HG03066 (cell line): ENCODE measurements around the gene SCN4A.

ENCODE experiments used
- ATAC-seq: cut with Tn5 transposase; IDR thresholded peaks from one replicate; pipeline ENCODE4 v1.9.1; 2021; ENCODE audit warnings: low read depth; ENCODE audit not compliant: unreplicated experiment

The SCN4A gene

DNA sequence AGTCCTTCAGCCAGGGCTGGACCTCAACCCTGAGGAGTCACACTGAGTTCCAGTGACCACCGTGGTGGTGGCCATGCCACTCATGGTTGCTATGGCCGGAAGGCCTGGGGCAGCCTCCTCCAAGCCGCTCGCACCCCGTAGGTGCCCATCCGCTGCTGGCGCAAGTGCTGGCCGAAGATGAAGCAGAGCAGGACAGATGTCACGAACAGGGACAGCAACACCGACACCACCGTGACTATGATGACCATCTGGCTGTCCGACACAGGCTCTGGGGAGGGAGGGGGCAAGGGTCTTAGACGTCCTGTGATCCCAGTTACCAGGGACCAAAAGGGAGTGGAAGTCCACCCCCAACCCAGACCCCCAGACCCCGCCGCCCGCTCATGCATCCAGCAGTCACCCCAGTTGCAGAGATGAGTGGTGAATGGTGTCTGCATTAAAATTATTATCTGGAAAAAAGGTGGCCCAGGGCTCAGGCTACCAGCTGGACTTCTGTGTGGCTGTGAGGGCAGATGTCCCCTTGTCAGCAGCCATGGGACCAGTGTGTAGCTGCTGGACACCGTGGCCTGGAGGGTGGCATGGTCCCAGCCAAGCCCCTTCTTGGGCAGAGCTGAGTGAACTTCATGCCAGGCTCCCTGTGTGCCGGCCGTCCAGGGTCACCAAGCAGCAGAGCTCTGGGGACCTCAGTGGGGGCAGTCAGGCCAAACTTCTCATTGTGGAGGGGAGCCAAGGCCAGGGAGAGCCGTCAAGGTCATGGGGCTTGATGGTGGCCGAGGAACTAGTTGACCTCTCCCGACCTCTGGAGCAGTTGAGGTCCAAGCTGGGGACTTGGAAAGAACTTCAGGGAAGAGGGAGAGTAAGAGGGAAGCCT is 30.2 kb upstream of the SCN4A start:
- no peak for ATAC-seq

DNA sequence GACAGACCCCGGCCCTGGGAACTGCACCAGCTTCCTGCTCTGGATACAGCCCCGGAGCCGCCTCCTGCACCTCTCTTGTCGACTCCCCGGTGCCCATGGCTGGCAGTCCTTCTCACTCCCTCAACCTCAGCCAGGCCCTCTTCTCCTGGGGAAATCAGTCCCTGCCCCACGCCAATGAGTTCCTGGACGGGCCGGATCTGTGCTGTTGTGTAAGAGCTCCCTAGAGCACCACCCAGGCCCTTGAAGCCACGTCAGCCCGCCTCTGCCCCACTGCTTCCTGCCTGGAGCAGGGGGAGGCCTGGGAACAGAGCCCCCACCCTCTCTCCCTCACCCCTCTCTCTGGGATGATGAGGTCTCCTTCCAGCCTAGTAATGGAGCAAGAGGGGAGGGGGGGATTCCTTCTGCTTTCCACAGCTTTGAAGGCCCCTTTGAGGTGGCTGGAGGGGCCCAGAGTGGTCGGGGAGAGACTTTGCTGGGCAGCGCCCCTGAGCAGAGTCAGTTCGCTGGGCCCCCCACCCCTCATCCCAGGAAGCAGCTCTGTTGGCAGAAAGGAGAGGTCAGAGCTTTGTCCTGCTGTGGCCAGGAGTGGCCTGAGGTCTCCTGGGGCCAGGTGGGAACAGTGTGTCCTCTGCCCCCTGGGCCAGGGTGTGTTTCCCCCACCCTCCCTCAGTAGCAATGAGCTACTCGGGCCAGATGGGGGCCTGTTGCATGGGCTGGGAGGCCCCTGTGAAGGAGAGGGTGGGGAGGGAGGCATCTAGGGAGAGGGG is 29.2 kb upstream of the SCN4A start:
- ATAC-seq = no peak

DNA sequence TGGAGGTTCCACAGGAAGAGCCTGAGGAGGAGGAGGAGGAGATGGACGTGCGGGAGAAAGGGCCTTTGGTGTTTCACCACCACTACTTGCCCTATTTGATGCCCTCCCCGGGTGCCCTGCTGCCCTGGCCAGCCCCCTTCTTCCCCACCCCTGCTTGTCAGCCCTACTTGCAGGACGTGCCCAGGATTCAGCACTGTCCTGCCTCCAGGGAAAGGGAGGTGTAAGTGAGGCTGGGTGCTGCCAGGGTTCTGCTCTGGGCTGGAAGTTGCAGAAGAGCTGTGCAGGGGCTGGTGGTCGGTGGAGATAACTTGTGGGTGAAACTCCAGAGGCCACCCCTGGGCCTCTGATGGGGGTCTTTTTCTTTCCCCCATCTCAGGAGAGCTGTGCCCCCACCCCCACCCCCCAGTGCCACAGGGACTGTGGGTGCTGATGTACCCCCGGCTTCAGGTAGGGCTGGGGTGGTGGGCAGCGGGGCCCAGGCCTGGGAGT is 28.4 kb upstream of the SCN4A start:
- ATAC-seq = no peak

DNA sequence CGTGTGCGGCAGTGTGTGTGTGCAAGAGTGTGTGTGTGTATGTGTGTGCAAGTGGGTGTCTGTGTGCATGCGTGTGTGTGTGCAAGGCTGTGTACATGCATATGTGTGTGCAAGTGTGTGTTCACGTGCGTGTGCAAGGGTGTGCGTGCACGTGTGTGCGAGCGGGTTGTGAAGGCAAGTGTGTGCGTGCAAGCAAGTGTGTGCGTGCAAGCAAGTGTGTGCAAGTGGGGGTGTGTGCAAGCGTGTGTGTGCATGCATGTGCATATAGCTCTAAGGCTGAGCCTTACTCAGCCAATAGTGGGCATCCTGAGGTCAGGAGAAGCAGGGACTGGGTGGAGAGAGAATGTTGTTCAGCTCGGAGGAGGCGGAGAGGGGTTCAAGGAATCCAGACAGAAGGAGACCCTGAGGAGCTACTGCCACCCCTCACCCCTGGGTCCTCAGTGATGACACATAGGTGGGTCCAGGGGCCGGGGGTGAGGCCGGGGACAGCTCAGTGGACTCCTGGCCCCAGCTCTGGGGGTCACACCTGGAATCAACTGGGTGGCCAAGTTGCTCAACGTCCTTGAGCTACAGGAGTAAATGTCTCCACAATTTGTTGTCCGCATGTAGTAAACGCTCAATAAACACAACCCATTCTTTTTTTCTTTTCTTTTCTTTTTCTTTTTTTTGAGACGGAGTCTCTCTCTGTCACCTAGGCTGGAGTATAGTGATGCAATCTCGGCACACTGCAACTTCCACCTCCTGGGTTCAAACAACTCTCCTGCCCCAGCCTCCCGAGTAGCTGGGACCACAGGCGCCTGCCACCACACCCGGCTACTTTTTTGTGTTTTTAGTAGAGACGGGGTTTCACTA is 27.2 kb upstream of the SCN4A start:
- no peak for ATAC-seq

DNA sequence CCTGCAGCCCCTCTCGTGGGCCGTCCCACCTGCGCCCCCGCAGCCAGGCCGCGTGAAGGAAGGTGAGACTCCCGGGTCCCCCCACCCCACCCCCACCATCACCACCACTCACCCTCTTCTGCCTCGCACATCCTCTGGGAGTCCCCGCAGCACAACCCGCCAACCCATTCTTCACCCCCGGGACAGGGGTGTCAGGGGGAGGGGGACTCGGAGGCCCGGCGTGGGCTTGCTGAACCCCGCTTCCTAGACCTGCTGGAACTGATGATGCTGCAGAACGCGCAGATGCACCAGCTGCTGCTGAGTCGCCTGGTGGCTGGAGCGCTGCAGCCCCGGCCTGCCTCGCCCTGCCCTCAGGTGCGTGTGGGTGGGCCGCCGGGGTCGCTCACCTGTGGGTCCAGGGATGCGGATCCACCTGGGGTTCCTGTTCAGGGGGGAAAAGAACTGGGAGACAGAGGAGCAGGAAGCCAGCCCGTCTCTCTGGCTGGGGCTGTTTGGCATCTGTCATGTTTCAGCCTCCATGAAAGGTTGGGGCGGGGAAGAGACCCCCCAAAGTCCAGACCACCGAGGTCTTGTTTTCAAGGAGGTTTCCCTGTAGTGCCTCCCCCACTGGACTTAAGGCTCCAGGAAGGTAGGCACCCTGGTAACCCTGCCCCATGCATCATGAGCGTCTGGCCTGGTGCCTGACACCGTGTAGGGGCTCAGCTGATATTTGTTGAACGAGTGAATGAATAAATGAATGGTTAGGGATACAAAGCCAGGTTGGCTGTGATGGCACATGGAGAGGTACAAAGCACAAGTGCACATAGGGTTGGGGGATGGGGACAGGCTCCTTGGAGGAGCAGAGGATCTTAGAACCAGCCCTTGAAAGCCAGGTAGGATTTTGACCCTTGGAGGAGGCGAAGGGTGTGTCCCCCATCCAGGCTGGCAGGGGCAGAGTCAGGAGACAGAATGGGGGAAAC is 26.3 kb upstream of the SCN4A start:
- no peak for ATAC-seq

DNA sequence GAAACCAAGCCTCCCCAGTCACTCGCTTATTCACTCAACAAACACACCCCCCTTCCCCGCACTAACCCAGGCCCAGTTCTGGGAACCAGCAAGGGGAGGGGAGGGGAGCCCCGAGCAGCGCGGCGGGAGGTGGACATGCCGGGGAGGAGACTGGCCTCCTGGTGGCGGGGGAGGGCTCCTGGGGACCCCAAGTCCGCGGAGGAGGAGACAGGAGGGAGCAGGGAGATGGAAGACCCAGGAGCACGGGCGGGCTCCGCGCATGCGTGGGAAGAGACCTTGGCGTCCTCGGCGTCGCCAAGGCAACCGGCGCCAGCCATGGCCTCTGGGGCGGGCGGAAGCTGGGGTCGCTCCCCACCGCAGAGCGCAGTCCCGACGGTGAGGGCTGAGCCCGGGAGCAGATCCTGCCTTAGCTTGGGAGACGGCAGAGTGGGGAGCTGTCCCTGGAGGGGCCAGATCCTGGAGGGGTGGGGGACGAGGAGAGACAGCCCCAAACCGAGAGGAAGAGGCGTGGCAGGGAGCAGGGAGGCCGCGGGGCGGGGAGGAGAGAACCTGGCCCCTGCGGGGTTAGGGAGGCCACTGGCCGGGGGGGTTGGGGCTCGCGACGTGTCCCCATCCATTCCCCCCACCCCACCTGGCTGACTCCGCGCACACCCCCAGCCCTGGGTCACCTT is 25.5 kb upstream of the SCN4A start, which contains the start of gene PRR29:
Gene PRR29 (plus strand): TSS at position 302 of the 671 bp plus-strand sequence. CDS start 14 bp downstream, at position 316.
- ATAC-seq = no peak

DNA sequence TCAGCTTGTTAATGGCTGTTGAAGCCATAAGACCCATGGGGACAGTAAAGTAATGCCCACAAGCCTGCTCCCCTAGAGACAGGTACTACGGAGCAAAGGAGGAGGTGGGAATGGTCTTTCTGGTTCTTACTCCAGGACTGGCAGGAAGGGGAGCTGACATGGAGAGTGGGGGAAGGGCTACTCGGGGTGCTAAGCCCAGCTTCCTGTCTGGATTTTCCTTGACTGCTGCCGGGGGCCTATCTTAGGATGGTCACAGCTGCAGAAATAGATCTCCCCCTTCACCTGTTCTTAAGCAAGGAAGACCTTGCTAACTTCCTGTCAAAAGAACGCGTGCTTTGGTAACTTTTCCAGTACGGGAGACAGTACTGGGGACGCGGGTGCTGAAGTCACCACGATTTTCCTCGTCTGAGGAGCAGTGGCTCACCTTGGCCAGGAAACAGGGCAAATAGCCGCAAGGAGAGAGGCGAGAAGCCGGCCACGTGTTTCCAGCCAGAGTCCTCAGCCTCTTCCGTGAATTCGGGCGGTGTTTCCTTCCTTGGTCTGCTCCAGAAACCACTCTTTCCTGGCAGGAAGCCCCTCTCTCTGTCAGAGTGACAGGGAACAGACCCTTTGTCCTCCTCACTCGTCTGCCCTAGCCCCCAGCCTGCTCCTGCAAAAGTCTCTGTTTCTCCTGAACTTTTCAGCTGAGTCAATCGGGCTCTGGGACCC is 24.8 kb upstream of the SCN4A start:
- no peak for ATAC-seq

DNA sequence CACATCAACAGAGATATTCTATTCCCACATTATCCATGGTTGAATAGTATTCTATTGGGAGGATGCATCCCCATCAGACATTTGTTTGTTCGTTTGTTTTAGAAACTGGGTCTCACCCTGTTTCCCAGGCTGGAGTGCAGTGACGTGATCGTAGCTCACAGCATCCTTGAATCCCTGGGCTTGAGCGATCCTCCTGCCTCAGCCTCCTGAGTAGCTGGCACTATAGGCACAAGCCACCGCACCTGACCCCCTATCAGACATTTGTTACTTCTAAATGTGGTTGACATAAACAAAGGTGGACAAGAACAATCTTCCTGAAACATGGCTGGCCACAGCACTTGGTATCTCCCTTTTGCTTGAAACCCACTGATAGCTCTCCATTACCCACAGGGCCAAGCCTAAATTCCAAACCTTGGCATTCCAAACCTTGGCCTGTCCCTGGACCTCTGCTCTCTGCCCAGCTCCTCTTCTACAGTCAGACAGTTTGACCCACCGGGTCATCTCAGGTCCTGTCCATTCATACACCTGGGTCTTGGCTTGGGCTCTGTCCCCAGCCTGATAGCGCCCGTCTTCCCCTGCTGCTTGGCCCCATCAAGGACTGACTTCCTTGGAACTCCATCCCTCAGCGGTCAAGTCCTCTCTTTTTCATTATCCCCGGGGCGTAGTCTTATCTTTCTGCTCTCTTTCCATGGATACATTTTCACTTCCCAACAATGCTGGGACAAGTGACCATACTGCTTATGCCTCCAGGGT is 23.9 kb upstream of the SCN4A start:
- no peak for ATAC-seq

DNA sequence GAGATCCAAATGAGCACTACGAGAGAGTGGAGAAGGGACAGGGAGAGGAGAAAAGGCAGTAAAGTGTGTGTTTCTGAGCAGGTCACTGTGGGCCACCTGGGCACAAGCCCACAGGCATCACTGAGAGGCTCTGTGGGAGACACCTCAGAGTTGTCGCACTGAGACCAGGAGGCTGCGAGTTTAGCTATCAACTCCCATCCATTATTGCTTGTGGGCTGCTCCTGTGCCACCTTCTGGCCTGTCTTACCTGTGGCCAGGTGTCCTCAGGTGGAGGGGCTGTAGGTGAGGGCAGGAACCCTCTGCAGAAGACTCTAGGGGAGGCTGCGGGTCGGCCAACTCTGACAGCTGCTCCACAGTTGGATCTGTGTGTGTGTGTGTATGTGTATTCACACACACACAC is 22.9 kb upstream of the SCN4A start:
- no peak for ATAC-seq

DNA sequence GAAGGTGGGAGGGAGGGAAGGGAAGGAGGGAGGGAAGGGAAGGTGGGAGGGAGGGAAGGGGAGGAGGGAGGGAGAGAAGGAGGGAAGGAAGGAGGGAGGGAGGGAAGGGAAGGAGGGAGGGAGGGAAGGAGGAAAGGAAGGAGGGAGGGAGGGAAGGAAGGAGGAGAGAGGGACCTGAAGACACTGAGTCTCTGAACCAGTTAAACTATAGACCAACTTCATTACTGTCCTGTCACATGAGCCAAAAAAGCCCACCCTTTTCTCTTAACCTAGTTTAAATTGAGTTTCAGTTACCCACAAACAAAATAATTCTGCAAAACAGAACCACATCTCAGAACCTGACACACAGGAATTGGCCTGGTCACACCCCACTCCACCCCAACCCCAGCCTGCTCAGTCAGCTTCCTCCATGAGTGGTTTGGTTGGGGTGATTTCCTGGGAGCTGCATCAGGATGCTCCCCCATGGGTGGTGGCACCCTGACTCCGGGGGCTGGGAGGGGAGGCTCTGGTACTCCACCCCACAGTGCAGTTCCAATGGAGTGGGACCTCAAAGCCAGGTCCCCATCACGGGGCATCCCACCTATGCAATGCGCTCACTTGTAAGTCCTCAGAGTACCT is 20.8 kb upstream of the SCN4A start:
- ATAC-seq = no peak

DNA sequence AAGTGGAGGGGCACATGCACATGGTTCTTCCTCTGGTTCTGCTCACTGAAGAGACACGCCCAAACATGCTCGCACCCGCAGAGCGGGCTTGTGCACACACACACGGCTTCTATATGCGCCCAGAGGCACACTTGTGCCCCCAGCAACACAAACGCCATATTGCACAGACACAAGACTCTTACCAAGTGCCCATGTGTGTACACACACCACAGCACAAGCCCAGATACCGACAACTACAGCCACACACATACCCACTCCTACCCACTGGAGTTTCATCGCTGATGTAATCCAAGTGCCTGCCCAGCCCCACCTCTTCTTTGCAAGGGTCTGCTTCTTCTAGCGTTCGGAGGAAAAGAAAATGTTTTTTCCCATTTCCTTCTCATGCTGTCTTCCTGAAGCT is 18.9 kb upstream of the SCN4A start:
- no peak for ATAC-seq

DNA sequence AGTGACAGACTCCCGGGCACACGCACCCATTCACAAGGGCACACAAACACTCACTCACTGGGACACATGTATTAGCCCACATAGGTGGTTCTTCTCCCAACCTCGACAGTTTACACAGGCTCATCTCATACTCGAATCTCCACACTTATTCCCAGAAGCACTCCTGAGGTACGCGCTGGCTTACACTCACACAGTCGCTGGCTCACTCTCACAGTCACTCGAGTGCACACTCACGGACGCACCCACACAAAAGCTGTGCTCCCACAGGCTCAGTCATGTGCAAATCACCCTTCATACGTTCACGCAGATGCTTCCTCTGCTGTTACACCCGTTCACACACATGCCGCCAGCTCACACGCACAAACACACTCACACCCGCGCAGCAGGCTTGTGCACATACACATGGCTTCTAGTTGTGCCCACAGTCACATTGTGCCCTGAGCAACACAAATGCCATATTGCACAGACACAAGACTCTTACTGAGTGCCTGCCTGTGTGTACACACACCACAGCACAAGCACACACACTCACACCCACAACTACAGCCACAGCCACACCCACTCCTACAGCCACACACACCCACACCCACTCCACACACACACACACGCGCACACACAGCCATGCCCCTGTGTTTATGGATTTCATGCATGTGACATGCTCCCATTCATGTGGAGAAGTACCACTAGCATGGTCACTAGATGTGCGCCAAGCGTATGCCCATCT is 17.1 kb upstream of the SCN4A start:
- ATAC-seq = no peak

DNA sequence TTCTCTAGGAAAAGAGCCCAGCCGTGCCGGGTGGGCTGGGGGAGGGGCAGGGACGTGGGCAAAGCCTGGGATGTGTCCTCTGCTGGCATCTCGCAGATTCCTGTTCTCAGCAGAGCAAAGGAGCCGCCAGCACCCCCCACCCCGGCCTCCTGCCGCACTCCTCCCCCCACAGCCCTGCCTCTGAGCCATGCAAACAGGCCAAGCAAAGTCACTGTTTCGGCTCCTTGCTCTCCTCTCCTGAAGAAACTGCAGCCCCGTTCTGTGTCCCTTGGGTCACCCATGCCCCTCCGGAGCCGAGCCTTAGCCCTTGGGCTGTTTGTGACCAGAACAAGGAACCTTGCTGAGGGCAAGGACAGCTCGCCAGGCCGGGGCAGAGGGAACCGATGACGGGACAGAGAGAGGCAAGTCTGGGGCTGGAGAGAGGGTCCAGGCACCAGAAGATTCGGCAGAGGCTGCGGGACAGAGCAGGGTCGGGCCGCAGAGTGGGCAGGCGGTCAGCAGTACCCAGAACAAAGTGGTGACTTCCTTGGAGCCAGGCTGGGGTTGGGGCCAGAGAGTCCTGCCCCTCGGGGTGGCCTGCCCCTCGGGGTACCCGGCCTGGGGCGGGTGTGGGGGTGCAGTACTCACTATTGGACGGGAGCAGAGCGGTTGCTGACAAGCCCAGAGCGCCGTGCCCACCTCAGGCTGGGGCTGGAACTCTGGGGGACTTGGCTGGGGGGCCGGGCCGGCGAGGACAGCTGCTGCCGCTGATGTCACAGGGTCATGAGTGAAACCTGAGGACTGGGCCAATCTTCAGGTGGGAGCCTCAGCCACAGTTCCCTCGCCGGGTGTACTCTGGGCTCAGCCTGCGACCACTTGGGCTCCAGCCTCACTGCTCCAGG is 16.3 kb upstream of the SCN4A start:
- ATAC-seq = no peak

DNA sequence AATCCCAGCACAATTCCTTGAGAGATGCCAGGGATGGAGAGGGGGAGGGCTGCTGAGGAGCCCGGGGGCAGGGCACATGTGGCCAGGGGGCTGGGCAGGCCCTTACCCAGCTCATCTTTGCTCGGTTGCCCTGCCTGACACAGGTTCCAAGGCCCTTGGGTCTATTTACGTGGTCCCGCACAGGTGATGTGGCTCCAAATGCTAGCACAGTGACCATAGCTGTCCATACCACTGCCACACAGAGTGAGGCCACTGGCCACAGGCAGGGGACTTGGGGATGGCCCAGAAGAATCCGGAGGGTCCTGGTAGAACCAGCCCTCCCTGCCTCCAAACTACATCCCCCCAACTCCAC is 15.4 kb upstream of the SCN4A start:
- ATAC-seq = no peak

DNA sequence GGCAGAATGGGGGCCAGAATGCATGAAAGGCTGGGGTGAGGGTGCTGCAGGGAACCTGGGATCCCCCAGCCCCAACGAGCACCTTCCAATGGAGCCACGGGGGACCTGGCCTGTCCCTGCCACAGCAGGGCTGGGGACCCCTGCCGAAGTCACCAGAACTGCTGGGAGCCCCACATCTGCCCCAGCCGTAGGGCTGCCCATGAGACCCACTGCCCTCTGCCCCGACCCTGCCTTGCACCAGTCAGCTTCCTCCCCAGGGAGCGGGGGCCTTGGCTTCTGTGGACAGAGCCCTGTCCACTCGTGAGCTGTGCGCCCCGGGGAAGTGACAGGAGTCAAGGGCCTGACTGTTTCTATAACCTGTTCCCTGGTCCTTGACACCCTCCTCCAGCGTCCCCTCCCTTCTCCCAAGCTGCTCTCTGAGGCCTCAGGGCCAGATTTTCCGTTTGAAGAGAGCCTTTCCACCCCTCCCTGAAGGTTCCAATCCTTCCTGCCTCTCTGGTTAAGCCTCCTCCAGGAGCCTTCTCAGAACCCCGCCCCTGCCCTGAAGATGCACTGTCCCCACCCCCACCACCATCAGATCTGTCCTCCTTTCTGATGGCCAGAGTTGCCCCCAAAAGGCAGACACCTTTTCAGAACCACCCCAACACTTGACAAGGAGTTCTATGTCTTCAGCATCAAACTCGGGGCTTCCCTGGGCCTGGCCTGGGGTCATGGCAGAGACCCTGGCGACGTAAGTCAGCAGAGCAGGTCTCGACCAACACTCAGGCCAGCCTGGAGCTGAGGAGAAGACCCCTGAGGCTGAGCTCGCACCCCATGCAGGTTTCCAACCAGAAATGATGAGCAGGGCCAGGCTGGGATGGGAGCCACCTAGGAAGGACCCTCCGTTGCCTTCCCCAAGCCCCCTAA is 14.8 kb upstream of the SCN4A start:
- ATAC-seq = no peak
